Ishikawa (cell line): ENCODE measurements around the gene HP.

Experiments used
- CEBPB ChIP-seq: IDR thresholded peaks from 2 replicates; pipeline ENCODE4 v1.6.1; 2012
- CREB1 ChIP-seq: IDR thresholded peaks from 2 replicates; pipeline ENCODE4 v1.6.1; 2012; ENCODE audit warnings: low read depth
- EGR1 ChIP-seq: IDR thresholded peaks from 2 replicates; pipeline ENCODE4 v1.6.1; 2012
- EP300 ChIP-seq: IDR thresholded peaks from 2 replicates; pipeline ENCODE4 v1.6.1; 2012; ENCODE audit warnings: borderline replicate concordance
- FOXM1 ChIP-seq: IDR thresholded peaks from 2 replicates; pipeline ENCODE4 v1.6.1; 2012; ENCODE audit warnings: low read depth, borderline replicate concordance
- MAX ChIP-seq: IDR thresholded peaks from 2 replicates; pipeline ENCODE4 v1.6.1; 2012
- NFIC ChIP-seq: IDR thresholded peaks from 2 replicates; pipeline ENCODE4 v1.6.1; 2012
- RAD21 ChIP-seq: IDR thresholded peaks from 2 replicates; pipeline ENCODE4 v1.6.1; 2012; ENCODE audit warnings: low read depth
- REST ChIP-seq: IDR thresholded peaks from 2 replicates; pipeline ENCODE4 v1.6.1; 2012; ENCODE audit warnings: low read depth, mild to moderate bottlenecking
- TAF1 ChIP-seq: IDR thresholded peaks from 2 replicates; pipeline ENCODE4 v1.6.1; 2012; ENCODE audit warnings: low read depth, mild to moderate bottlenecking
- TCF12 ChIP-seq: IDR thresholded peaks from 2 replicates; pipeline ENCODE4 v1.6.1; 2012; ENCODE audit warnings: low read depth
- TEAD4 ChIP-seq: IDR thresholded peaks from 2 replicates; pipeline ENCODE4 v1.6.1; 2012
- USF1 ChIP-seq: IDR thresholded peaks from 2 replicates; pipeline ENCODE4 v1.6.1; 2012
- YY1 ChIP-seq: IDR thresholded peaks from 2 replicates; pipeline ENCODE4 v1.6.1; 2012; ENCODE audit warnings: low read depth
- ZBTB7A ChIP-seq: IDR thresholded peaks from 2 replicates; pipeline ENCODE4 v1.6.1; 2012; ENCODE audit warnings: low read depth

HP gene

GRCh38 chr16:72101195-72101594, 46.9 kb downstream of the HP start:
- TF ChIP-seq USF1 (no peak), TEAD4 (no peak), ZBTB7A (no peak), CEBPB (no peak), EP300 (no peak), NFIC (no peak), REST (no peak), CREB1 (no peak), EGR1 (no peak), RAD21 (no peak), TCF12 (no peak), TAF1 (no peak), FOXM1 (no peak)

GRCh38 chr16:72104905-72105304, 50.6 kb downstream of the HP start:
- no peak for TF ChIP-seq EGR1
- TF ChIP-seq CEBPB = no peak
- TF ChIP-seq REST = no peak
- TF ChIP-seq EP300 = no peak
- no peak for TF ChIP-seq RAD21
- no peak for TF ChIP-seq USF1
- no peak for TF ChIP-seq FOXM1
- no peak for TF ChIP-seq YY1
- TF ChIP-seq MAX = no peak
- no peak for TF ChIP-seq ZBTB7A
- no peak for TF ChIP-seq TAF1
- TF ChIP-seq NFIC = no peak
- no peak for TF ChIP-seq CREB1
- TF ChIP-seq TCF12 = no peak
- no peak for TF ChIP-seq TEAD4

- TF ChIP-seq CREB1 = no peak
- TF ChIP-seq FOXM1 = no peak
- TF ChIP-seq REST = no peak
- no peak for TF ChIP-seq TCF12
- no peak for TF ChIP-seq EP300
- TF ChIP-seq RAD21 = no peak
- no peak for TF ChIP-seq CEBPB
- no peak for TF ChIP-seq YY1
- TF ChIP-seq USF1 = no peak
- TF ChIP-seq TAF1 = no peak
- no peak for TF ChIP-seq ZBTB7A
Observed at GRCh38 chr16:72105978-72106377, 51.7 kb downstream of the HP start.

GRCh38 chr16:72107371-72107770, 53.1 kb downstream of the HP start:
- TF ChIP-seq CREB1 (no peak), MAX (no peak), NFIC (no peak), TAF1 (no peak), ZBTB7A (no peak), YY1 (no peak), USF1 (no peak), REST (no peak), TCF12 (no peak), TEAD4 (no peak), EGR1 (no peak), EP300 (no peak), RAD21 (no peak), FOXM1 (no peak), CEBPB (no peak)
